ENCODE results near the gene PLA2G10. TPM values are rescaled to one million over a fixed set of nuclear protein-coding genes. Genes with fewer than 3 reads are reported as not detected.
"Not testable (repeated sequence)": the region's sequence is repeated elsewhere in the genome, so short reads cannot be mapped to it uniquely, and the experiment has no call there.

Gene PLA2G10
- total RNA-seq, 1 donor from 2014 or later: not detected

DNA sequence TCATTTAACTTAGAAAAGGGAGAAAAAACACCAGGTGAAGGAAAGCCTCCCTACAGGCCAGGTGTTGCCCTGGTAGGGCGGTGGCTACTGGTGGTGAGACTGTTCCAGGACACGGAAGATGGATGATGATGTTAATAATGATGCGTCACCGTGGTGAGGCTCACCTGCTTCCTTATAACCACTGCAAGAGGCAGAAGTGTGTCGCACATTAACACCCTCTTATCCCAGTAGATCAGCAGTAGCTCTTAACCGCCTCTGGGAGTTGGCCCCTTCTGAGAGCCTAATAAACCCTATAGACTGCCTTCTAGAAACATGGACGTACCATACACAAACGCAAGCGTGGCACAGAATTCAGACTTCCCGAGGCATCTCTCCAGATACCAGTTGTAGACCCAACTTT is 53.6 kb downstream of the PLA2G10 start:
- intact Hi-C loops (cut with DNase I): no loop called here

DNA sequence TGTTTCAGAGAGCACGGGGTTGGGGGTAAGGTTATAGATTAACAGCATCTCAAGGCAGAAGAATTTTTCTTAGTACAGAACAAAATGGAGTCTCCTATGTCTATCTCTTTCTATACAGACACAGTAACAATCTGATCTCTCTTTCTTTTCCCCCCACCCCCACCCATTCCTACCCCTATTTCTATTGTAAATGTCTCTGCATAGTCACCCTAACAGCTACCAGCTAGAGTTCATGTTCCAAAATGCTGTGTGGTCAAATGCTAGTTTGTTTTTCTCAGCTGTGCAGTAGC is 57.2 kb downstream of the PLA2G10 start:
- H3K4me3 ChIP-seq; H3K27me3 ChIP-seq; H3K9me3 ChIP-seq; H3K4me1 ChIP-seq; intact Hi-C loops (cut with DNase I); H3K27ac ChIP-seq; DNase-seq (ENCODE audit: low spot score in 2 of 2): not testable (repeated sequence)
- peaks cover 11 to 26% of the 10 kb centered on the region in 2 donors for H3K36me3 ChIP-seq

More for the DNA sequence above, 53.6 kb downstream of the PLA2G10 start:
- Histone ChIP-seq H3K27me3 (no peaks in the 10 kb centered on the region), H3K4me1 (peaks cover 0 to 2% of the 10 kb centered on the region in 2 donors), H3K9me3 (no peaks in the 10 kb centered on the region), H3K4me3 (no peak overlapping the region), H3K27ac (no peak overlapping the region), H3K36me3 (peaks cover 24 to 42% of the 10 kb centered on the region in 2 donors)
- TF ChIP-seq, protein P1, sequence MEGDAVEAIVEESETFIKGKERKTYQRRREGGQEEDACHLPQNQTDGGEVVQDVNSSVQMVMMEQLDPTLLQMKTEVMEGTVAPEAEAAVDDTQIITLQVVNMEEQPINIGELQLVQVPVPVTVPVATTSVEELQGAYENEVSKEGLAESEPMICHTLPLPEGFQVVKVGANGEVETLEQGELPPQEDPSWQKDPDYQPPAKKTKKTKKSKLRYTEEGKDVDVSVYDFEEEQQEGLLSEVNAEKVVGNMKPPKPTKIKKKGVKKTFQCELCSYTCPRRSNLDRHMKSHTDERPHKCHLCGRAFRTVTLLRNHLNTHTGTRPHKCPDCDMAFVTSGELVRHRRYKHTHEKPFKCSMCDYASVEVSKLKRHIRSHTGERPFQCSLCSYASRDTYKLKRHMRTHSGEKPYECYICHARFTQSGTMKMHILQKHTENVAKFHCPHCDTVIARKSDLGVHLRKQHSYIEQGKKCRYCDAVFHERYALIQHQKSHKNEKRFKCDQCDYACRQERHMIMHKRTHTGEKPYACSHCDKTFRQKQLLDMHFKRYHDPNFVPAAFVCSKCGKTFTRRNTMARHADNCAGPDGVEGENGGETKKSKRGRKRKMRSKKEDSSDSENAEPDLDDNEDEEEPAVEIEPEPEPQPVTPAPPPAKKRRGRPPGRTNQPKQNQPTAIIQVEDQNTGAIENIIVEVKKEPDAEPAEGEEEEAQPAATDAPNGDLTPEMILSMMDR (IDR thresholded peaks at IDR 0.05): no peak
- DNase-seq (ENCODE audit: low spot score in 2 of 2): no peak

DNA sequence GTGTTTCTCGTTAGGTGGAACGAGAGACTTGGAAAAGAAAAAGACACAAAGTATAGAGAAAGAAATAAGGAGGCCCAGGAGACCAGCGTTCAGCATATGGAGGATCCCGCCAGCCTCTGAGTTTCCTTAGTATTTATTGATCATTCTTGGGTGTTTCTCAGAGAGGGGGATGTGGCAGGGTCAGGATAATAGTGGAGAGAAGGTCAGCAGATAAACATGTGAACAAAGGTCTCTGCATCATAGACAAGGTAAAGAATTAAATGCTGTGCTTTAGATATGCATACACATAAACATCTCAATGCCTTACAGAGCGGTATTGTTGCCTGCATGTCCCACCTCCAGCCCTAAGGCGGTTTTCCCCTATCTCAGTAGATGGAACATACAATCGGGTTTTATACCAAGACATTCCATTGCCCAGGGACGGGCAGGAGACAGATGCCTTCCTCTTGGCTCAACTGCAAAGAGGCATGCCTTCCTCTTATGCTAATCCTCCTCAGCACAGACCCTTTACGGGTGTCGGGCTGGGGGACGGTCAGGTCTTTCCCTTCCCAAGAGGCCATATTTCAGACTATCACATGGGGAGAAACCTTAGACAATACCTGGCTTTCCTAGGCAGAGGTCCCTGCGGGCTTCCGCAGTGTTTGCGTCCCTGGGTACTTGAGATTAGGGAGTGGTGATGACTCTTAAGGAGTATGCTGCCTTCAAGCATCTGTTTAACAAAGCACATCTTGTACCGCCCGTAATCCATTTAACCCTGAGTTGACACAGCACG is 57.7 kb downstream of the PLA2G10 start:
- H3K27me3 ChIP-seq; DNase-seq (ENCODE audit: low spot score in 2 of 2); H3K9me3 ChIP-seq; intact Hi-C loops (cut with DNase I); H3K27ac ChIP-seq; H3K4me3 ChIP-seq: not testable (repeated sequence)
- H3K4me1 ChIP-seq: peaks cover 7 to 11% of the 10 kb centered on the region in 2 donors
- peaks cover 6 to 26% of the 10 kb centered on the region in 2 donors for H3K36me3 ChIP-seq

- no peaks in the 10 kb centered on the region for H3K27me3 ChIP-seq
- no peaks in the 10 kb centered on the region for H3K9me3 ChIP-seq
- H3K4me3 ChIP-seq: no peak overlapping the region
- no peak for DNase-seq (ENCODE audit: low spot score in 2 of 2)
- H3K4me1 ChIP-seq: peaks cover 7 to 11% of the 10 kb centered on the region in 2 donors
- peaks cover 3 to 20% of the 10 kb centered on the region in 2 donors for H3K36me3 ChIP-seq
- no peak overlapping the region for H3K27ac ChIP-seq
- intact Hi-C loops (cut with DNase I): no loop called here
- TF ChIP-seq, protein P1 (IDR thresholded peaks at IDR 0.05): no peak
Measured at GRCh38 chr16:14635395-14636165, 58.5 kb downstream of the PLA2G10 start.

DNA sequence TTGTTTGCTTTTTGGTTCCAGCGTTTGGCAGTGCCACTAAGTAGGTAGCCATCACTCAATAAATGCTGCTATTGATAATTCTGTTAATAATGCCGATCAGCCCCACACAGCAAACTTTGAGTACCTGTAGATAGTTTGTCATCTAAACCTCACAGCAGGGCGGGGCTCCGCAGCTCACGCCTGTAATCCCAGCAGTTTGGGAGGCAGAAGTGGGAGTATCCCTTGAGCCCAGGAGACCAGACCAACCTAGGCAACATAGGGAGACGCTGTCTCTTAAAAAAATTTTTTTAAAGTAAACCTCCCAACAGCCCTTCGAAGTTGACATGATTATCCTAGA is 59.8 kb downstream of the PLA2G10 start:
- DNase-seq (ENCODE audit: low spot score in 2 of 2): no peak
- intact Hi-C loops (cut with DNase I): loop anchor here (5.0 kb wide), 2 partner anchors 332 to 347 kb away; no protein-coding TSS in a partner anchor
- H3K27ac ChIP-seq: peak overlapping the region in 1 of 2 donors; percentile 5
- TF ChIP-seq, protein P1 (IDR thresholded peaks at IDR 0.05): no peak
- no peaks in the 10 kb centered on the region for H3K9me3 ChIP-seq
- H3K27me3 ChIP-seq: no peaks in the 10 kb centered on the region
- peak overlapping the region in 1 of 2 donors; percentile 98 for H3K4me3 ChIP-seq
- H3K36me3 ChIP-seq: peaks cover 3 to 11% of the 10 kb centered on the region in 2 donors
- peaks cover 7 to 11% of the 10 kb centered on the region in 2 donors for H3K4me1 ChIP-seq

GRCh38 chr16:14632693-14633569 is 61.2 kb downstream of the PLA2G10 start, which contains the start of gene BFAR:
Gene BFAR (plus strand): TSS chr16:14632951. CDS start chr16:14644347, 11,396 bp downstream.
- DNase-seq (ENCODE audit: low spot score in 2 of 2): peak; percentile 97 to 100
- no peaks in the 10 kb centered on the region for H3K27me3 ChIP-seq
- peak within 1 kb of the TSS; percentile 89 to 98 for H3K4me3 ChIP-seq
- peak within 1 kb of the TSS; percentile 96 to 97 for H3K27ac ChIP-seq
- peaks cover 7 to 19% of the 10 kb centered on the region in 2 donors for H3K4me1 ChIP-seq
- TF ChIP-seq, protein P1 (IDR thresholded peaks at IDR 0.05): peak in 1 of 3 experiments; percentile 10
- H3K36me3 ChIP-seq: peaks cover 0 to under 1% of the 10 kb centered on the region in 2 donors
- no peaks in the 10 kb centered on the region for H3K9me3 ChIP-seq
- intact Hi-C loops (cut with DNase I): loop anchor here (5.0 kb wide), 2 partner anchors 331 to 346 kb away; no protein-coding TSS in a partner anchor

DNA sequence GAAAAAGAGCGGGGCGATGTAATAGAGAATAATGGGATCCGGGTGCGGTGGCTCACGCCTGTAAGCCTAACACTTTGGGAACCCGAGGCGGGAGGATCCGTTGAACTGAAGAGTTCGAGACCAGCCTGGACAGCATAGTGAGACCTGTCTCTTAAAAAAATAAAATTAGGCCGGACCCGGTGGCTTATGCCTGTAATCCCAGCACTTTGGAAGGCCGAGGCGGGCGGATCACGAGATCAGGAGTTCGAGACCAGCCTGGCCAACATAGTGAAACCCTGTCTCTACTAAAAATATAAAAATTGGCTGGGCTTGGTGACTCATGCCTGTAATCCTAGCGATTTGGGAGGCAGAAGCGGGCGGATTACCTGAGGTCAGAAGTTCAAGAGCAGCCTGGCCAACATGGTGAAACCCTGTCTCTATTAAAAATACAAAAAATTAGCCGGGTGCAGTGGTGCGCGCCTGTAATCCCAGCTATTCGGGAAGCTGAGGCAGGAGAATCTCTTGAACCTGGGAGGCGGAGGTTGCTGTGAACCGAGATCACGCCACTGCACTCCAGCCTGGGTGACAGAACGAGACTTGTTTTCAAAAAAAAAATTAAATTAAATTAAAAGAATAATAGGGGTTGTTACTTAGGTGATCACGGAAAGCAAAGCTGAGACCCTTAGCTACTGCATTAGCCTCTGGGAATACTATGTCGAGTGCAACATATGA is 63.3 kb downstream of the PLA2G10 start:
- intact Hi-C loops (cut with DNase I): loop anchor here (5.0 kb wide), 2 partner anchors 328 to 343 kb away; no protein-coding TSS in a partner anchor
- Histone ChIP-seq H3K4me3 (peak overlapping the region; percentile 77 to 83), H3K4me1 (peaks cover 7 to 18% of the 10 kb centered on the region in 2 donors), H3K36me3 (peaks cover 0 to 23% of the 10 kb centered on the region in 2 donors), H3K27ac (peak overlapping the region; percentile 88 to 94)
- H3K27me3 ChIP-seq, H3K9me3 ChIP-seq: not testable (repeated sequence)
- peak in 1 of 2 donors; percentile 66 for DNase-seq (ENCODE audit: low spot score in 2 of 2)
